Measurements from ENCODE around the gene CYS1.
A peak's percentile ranks its signal among the peaks of the same experiment; 100 is the strongest.

Gene CYS1

GRCh38 chr2:10072656-10073480, 7.3 kb downstream of the CYS1 start:
- peak; percentile 68 for DNase-seq (ENCODE audit: low read depth, low spot score)

GRCh38 chr2:10071595-10071994, 8.6 kb downstream of the CYS1 start:
- no peak for DNase-seq (ENCODE audit: low read depth, low spot score)

DNA sequence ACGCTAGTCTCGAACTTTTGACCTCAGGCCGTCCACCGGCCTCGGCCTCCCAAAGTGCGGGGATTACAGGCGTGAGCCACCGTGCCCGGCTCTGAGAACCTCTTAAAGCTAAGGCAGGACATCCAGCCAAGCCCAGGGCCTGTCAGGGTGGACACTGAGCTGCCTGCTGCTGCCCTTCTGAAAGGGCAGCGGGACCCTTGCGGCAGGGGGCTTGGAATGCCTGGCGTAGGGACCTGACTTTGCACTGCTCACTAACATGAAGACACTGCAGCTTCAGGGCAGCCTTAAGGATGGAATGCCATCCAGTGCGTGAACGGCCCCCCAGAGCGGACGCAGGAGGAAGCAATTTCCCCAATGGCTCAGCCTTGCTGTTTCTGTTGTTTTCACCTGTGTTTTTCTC, 9.0 kb downstream of the CYS1 start:
- no peak for DNase-seq (ENCODE audit: low read depth, low spot score)

- no peak for DNase-seq (ENCODE audit: low read depth, low spot score)
Measured at GRCh38 chr2:10067881-10068280, 12.3 kb downstream of the CYS1 start.

- no peak for DNase-seq (ENCODE audit: low read depth, low spot score)
Measured at GRCh38 chr2:10067330-10067729, 12.9 kb downstream of the CYS1 start.

DNA sequence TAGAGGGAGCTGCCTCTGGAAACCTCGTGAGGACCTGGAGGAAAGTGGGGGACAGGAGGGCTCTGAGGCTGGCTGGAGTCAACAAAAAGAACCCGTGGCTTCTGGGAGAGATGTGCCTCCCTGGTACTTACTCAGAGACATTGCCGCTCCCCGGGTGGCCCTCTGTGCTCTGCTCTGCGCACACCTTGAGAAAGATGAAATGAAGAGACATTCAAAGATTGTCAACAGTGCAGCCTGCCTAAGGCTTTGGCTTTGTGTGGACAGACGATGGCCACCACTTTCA, 14.5 kb downstream of the CYS1 start:
- no peak for DNase-seq (ENCODE audit: low read depth, low spot score)

GRCh38 chr2:10064932-10065772, 15.1 kb downstream of the CYS1 start:
- DNase-seq (ENCODE audit: low read depth, low spot score), result no peak

DNA sequence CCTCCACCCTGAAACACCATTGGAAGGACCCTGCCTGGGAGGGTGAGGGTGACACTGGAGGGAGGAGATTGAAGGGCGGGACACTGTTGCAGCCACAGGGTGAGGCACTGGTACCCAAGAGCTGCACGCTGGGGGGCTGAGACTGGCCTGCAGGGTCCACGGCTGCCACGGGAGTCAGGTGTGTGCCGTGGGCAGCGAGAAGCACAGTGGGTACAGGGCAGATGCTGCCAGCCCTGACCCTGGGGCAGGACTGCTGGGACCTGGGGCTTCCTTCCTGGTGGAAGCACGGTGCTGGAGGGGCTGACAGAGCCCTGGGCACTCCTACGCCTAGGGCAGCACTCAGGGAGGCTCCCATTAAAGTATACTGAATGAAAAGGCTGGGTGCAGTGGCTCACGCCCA, 16.6 kb downstream of the CYS1 start:
- no peak for DNase-seq (ENCODE audit: low read depth, low spot score)

DNA sequence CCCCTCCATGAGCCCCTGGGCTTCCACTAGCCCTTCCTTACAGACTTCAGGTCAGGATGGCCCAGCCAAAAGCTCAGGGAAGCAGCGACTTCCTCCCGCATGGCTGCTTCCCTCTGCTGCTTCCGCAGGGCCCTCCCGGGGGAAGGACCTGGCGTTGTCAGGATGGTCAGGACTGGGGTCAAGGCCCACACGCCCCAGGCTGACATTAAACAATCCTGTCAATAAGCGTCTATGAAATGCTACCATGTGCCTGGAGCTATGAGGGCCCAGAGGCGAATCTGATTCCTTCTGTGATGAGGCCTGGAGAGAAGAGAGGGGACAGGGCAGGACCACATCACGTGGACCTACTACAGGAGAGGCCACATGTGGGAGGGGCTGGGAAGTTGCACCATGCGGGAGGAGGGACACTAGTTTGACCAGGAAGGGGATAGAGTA, 17.3 kb downstream of the CYS1 start:
- DNase-seq (ENCODE audit: low read depth, low spot score), result no peak

DNA sequence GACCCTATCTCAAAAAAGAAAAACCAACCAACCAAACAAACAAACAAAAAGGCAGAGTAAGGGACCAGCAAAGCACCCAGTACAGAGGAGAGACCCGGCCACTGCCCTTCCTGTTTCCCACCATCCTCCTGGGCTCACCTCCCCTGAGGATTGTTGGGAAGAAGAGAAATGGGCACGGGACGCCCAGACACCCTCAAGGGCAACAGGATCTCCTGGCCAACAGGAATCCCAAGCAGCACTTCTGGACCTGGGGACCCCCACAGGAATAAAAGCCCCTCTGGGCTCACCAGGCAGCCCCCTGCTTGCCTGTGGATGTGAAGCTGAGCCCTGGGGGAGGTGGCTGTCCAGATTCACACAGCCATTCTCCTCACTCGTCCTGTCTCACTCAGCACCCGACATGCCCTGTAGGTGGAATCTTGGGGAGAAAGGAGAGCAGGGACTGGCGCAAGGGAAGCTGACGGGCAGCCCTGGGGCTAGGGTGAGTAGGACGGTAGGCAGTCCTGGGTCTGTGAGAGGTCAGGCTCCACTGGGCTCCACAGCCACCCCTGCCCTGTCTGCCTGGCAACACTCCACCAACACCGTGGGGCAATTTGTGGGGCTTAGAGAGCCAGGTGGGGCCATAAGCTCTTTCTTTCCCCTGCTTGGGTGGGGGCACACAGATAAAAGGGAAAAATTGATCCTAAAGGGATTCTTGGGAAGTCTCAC, 18.8 kb downstream of the CYS1 start:
- DNase-seq (ENCODE audit: low read depth, low spot score), result no peak

- no peak for DNase-seq (ENCODE audit: low read depth, low spot score)
Measured at GRCh38 chr2:10059552-10060335, 20.5 kb downstream of the CYS1 start.

DNA sequence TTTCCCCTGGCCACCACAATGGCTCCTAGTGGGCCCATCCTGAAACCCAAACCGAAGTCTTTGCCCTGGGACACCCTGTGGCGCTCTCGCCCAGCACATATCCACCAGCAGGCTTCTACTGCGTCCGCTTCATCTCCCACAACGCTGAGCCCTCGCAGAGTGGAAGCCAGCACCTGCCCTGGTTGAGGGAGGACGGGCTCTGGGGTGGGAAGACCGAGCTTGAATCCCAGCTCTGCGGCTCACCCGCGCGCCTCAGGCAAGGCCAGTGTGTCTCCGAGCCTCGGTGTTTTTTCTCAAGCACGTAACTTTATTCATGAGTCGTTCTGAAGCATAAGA, 21.2 kb downstream of the CYS1 start:
- no peak for DNase-seq (ENCODE audit: low read depth, low spot score)

GRCh38 chr2:10058251-10059015, 21.8 kb downstream of the CYS1 start:
- DNase-seq (ENCODE audit: low read depth, low spot score), result no peak

GRCh38 chr2:10057231-10058107, 22.7 kb downstream of the CYS1 start:
- no peak for DNase-seq (ENCODE audit: low read depth, low spot score)

- no peak for DNase-seq (ENCODE audit: low read depth, low spot score)
Measured at GRCh38 chr2:10056439-10056838, 23.8 kb downstream of the CYS1 start.

GRCh38 chr2:10054976-10055375, 25.2 kb downstream of the CYS1 start:
- no peak for DNase-seq (ENCODE audit: low read depth, low spot score)

DNA sequence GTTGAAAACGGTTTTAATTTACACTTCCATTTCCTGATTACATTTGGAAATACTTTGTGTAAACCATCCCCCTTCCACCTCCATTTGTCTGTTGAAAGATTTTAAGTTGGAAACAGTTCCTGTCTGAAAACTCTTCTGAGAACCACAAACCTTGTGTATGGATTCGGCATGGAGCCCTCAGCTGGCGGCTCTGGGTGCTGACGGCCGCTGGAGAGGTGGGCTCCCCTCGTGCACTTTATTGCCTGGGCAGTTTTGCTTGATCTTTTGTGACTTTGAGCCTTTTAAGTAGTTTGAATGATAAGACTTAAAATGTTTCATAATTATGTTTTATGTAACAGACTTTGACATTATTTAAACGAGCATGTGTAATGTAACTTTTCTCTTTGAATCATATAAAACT, 25.8 kb downstream of the CYS1 start:
- DNase-seq (ENCODE audit: low read depth, low spot score), result no peak

GRCh38 chr2:10053351-10053750, 26.9 kb downstream of the CYS1 start:
- no peak for DNase-seq (ENCODE audit: low read depth, low spot score)

DNA sequence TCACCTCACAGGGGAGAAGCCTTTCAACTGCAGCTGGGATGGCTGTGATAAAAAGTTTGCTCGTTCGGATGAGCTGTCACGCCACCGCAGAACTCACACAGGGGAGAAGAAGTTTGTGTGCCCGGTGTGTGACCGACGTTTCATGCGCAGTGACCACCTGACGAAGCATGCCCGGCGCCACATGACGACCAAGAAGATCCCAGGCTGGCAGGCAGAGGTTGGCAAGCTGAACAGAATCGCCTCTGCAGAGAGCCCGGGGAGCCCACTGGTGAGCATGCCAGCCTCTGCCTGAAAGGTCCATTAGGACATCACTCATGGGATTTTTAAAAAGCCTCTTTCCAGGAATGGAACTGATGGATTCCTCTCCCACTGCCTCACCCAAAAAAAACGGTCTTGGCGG, 28.0 kb downstream of the CYS1 start:
- no peak for DNase-seq (ENCODE audit: low read depth, low spot score)

Data from activated CD4-positive, CD25-positive, alpha-beta regulatory T cell treated with anti-CD3 and anti-CD28 coated beads, Interleukin-2, amount 50 U/mL, for 16 hours (primary cell).